Astrocyte of the spinal cord (primary cell): ENCODE results near the gene TNFSF8.

Source experiments
- DNase-seq: peaks from one replicate; pipeline ENCODE4 v3.0.0; 2011; ENCODE audit warnings: low read depth, low spot score
- H3K4me3 ChIP-seq: 2 replicates; pipeline ENCODE4 v1.5.1; 2011; ENCODE audit warnings: low read depth, mild to moderate bottlenecking, low read length, moderate library complexity
- CTCF ChIP-seq: IDR thresholded peaks from 2 replicates; pipeline ENCODE4 v1.5.1; 2012; ENCODE audit warnings: low read depth, mild to moderate bottlenecking, low read length, inconsistent platforms
- in situ Hi-C: cut with HindIII; loops from 2 replicates; pipeline ENCODE4 v1.10.0; 2017; ENCODE audit warnings: low sequenced_read_pairs

Gene TNFSF8

GRCh38 chr9:114921171-114921570 is 9.2 kb downstream of the TNFSF8 start:
- in situ Hi-C loops: loop anchor here (25.0 kb wide), 1 partner anchor 91 kb away; no protein-coding TSS in a partner anchor
- H3K4me3 ChIP-seq: no peak overlapping the region
- no peak for DNase-seq
- TF ChIP-seq CTCF: no peak

GRCh38 chr9:114919611-114920010 is 10.8 kb downstream of the TNFSF8 start:
- H3K4me3 ChIP-seq: no peak overlapping the region
- DNase-seq: no peak
- no peak for TF ChIP-seq CTCF
- in situ Hi-C loops: loop anchor here (25.0 kb wide), 1 partner anchor 93 kb away; no protein-coding TSS in a partner anchor

GRCh38 chr9:114916481-114916880 is 13.9 kb downstream of the TNFSF8 start:
- no peak for DNase-seq
- no peak for TF ChIP-seq CTCF
- in situ Hi-C loops: loop anchor here (25.0 kb wide), 1 partner anchor 96 kb away; no protein-coding TSS in a partner anchor
- H3K4me3 ChIP-seq: no peak overlapping the region

- TF ChIP-seq CTCF: peak; percentile 40
- no peak for DNase-seq
- no peak overlapping the region for H3K4me3 ChIP-seq
- in situ Hi-C loops: loop anchor here (25.0 kb wide), 1 partner anchor 98 kb away; no protein-coding TSS in a partner anchor
Observed at GRCh38 chr9:114914139-114914538, 16.3 kb downstream of the TNFSF8 start.

- in situ Hi-C loops: loop anchor here (25.0 kb wide), 1 partner anchor 99 kb away; no protein-coding TSS in a partner anchor
- no peak overlapping the region for H3K4me3 ChIP-seq
- no peak for DNase-seq
- no peak for TF ChIP-seq CTCF
Observed at GRCh38 chr9:114913656-114914055, 16.7 kb downstream of the TNFSF8 start.

GRCh38 chr9:114913217-114913616 is 17.2 kb downstream of the TNFSF8 start:
- H3K4me3 ChIP-seq: no peak overlapping the region
- in situ Hi-C loops: loop anchor here (25.0 kb wide), 1 partner anchor 99 kb away; no protein-coding TSS in a partner anchor
- no peak for TF ChIP-seq CTCF
- no peak for DNase-seq
